Fibroblast of pulmonary artery (primary cell): ENCODE data around the gene PDGFRB.

Experiments
- DNase-seq: peaks from one replicate; pipeline ENCODE4 v3.0.0-alpha.2; 2010; ENCODE audit warnings: low read depth
- H3K4me3 ChIP-seq: replicated peaks from 2 replicates; pipeline ENCODE4 v1.5.1; 2011; ENCODE audit warnings: low read depth, mild to moderate bottlenecking, control low read depth, low read length, moderate library complexity
- TF ChIP-seq, protein P1 (sequence below): IDR thresholded peaks from 2 replicates; pipeline ENCODE4 v1.5.1; 2011; ENCODE audit warnings: mild to moderate bottlenecking, control low read depth, low read length, inconsistent platforms; ENCODE audit errors: missing control alignments

The PDGFRB gene

DNA sequence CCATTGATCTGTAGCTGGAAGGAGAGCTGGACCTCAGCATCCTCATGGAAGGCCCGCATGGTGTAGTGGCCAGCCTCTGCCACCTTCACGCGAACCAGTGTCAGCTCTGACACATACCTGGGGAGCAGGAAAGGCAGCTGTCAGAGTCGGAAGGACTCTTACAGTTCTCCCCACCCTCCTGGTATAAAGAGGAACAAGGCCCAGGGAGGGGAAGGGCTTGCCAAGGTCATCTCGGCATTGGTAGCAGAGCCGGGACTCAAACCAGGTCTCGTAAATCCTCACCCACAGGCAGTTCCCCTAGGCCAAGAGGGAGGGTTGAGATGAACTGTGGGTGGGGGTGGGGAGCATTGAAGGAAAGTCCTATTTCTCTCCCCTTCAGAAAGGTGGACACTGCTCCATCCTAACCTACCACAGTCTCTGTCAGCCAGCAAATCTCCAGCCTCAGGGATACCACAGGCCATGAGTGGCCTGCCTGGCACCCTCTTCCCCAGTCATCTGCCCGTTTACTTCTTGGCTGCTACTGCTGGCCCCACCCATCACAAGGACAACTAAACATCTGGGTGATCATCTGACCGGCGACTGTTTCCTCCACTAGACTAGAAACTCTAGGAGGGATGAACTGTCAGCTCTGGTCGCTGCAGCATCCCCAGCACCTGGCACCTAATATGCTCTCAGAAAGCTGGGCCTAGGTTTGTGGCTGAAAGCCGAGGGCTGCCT, 23.5 kb downstream of the PDGFRB start:
- H3K4me3 ChIP-seq, result no peak overlapping the region
- TF ChIP-seq, protein P1, sequence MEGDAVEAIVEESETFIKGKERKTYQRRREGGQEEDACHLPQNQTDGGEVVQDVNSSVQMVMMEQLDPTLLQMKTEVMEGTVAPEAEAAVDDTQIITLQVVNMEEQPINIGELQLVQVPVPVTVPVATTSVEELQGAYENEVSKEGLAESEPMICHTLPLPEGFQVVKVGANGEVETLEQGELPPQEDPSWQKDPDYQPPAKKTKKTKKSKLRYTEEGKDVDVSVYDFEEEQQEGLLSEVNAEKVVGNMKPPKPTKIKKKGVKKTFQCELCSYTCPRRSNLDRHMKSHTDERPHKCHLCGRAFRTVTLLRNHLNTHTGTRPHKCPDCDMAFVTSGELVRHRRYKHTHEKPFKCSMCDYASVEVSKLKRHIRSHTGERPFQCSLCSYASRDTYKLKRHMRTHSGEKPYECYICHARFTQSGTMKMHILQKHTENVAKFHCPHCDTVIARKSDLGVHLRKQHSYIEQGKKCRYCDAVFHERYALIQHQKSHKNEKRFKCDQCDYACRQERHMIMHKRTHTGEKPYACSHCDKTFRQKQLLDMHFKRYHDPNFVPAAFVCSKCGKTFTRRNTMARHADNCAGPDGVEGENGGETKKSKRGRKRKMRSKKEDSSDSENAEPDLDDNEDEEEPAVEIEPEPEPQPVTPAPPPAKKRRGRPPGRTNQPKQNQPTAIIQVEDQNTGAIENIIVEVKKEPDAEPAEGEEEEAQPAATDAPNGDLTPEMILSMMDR, result no peak
- DNase-seq, result no peak

- DNase-seq, result no peak
- TF ChIP-seq, protein P1, result no peak
- no peak overlapping the region for H3K4me3 ChIP-seq
Observed at GRCh38 chr5:150131461-150131860, 24.2 kb downstream of the PDGFRB start.

GRCh38 chr5:150130493-150130922, 25.1 kb downstream of the PDGFRB start:
- TF ChIP-seq, protein P1, result no peak
- H3K4me3 ChIP-seq, result no peak overlapping the region
- no peak for DNase-seq

GRCh38 chr5:150129813-150130492, 25.7 kb downstream of the PDGFRB start:
- TF ChIP-seq, protein P1, result peak; percentile 99
- H3K4me3 ChIP-seq, result no peak overlapping the region
- DNase-seq, result peak; percentile 82

GRCh38 chr5:150129454-150129812, 26.2 kb downstream of the PDGFRB start:
- H3K4me3 ChIP-seq, result no peak overlapping the region
- TF ChIP-seq, protein P1, result no peak
- DNase-seq, result no peak

DNA sequence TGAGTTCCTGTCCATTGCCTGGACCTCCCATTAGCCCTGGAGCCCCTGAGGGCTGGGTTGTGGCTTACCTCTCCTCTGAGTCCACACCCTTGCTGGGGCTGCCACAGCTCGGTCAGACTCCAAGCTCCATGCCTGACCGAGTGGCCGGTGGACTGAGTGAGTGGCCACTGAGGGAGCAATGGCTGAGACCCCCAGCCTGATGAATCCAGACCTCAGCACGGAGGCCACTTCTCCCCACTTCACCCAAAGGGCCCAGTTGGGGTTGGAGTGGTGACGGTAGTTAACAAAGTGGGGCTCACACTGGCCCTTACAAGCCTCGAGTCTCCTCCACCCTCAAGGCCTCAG, 28.8 kb downstream of the PDGFRB start:
- no peak overlapping the region for H3K4me3 ChIP-seq
- no peak for DNase-seq
- TF ChIP-seq, protein P1, result no peak
